ENCODE results near the gene TNFSF9.

The TNFSF9 gene

GRCh38 chr19:6489278-6490061 is 41.4 kb upstream of the TNFSF9 start:
- TF ChIP-seq CTCF (IDR thresholded peaks at IDR 0.05; ENCODE audit: insufficient read depth, low read length) (no peak), POLR2AphosphoS5 (IDR thresholded peaks at IDR 0.05; ENCODE audit: low read depth) (no peak), SPI1 (IDR thresholded peaks at IDR 0.05; ENCODE audit: borderline replicate concordance, low read depth) (no peak), REST (IDR thresholded peaks at IDR 0.05; ENCODE audit: insufficient replicate concordance, low read depth) (no peak), GABPA (IDR thresholded peaks at IDR 0.05; ENCODE audit: low read depth) (no peak)
- H3K4me3 ChIP-seq (replicated peaks; ENCODE audit: insufficient read depth, low read length): no peak overlapping the region
- DNase-seq (ENCODE audit: low read depth in 1 of 2, low spot score in 1 of 2): no peak
- no peak overlapping the region for H3K27ac ChIP-seq (replicated peaks)
- no peaks in the 10 kb centered on the region for H3K27me3 ChIP-seq (ENCODE audit: insufficient read depth, poor library complexity, severe bottlenecking)

GRCh38 chr19:6490134-6490533 is 40.7 kb upstream of the TNFSF9 start:
- Histone ChIP-seq H3K4me3 (replicated peaks; ENCODE audit: insufficient read depth, low read length) (no peak overlapping the region), H3K27ac (replicated peaks) (no peak overlapping the region)
- TF ChIP-seq SPI1 (IDR thresholded peaks at IDR 0.05; ENCODE audit: borderline replicate concordance, low read depth): no peak
- TF ChIP-seq GABPA (IDR thresholded peaks at IDR 0.05; ENCODE audit: low read depth): no peak
- TF ChIP-seq REST (IDR thresholded peaks at IDR 0.05; ENCODE audit: insufficient replicate concordance, low read depth): no peak

GRCh38 chr19:6491802-6492592 is 38.8 kb upstream of the TNFSF9 start:
- DNase-seq (ENCODE audit: low read depth in 1 of 2, low spot score in 1 of 2): no peak
- no peak overlapping the region for H3K27ac ChIP-seq (replicated peaks)
- no peak overlapping the region for H3K4me3 ChIP-seq (replicated peaks; ENCODE audit: insufficient read depth, low read length)
- H3K27me3 ChIP-seq (ENCODE audit: insufficient read depth, poor library complexity, severe bottlenecking): no peaks in the 10 kb centered on the region
- TF ChIP-seq CTCF (IDR thresholded peaks at IDR 0.05; ENCODE audit: insufficient read depth, low read length) (no peak), POLR2AphosphoS5 (IDR thresholded peaks at IDR 0.05; ENCODE audit: low read depth) (no peak), GABPA (IDR thresholded peaks at IDR 0.05; ENCODE audit: low read depth) (no peak), REST (IDR thresholded peaks at IDR 0.05; ENCODE audit: insufficient replicate concordance, low read depth) (no peak), SPI1 (IDR thresholded peaks at IDR 0.05; ENCODE audit: borderline replicate concordance, low read depth) (no peak)

More at GRCh38 chr19:6490134-6490533, 40.7 kb upstream of the TNFSF9 start:
- DNase-seq (ENCODE audit: low read depth in 1 of 2, low spot score in 1 of 2): no peak
- no peaks in the 10 kb centered on the region for H3K27me3 ChIP-seq (ENCODE audit: insufficient read depth, poor library complexity, severe bottlenecking)

Data from HL-60 (cell line).